GM10266 (cell line): ENCODE results near the gene RNASE9.

ENCODE experiments used
- DNase-seq: peaks from one replicate; pipeline ENCODE4 v3.0.0; 2012; ENCODE audit errors: extremely low spot score
- TF ChIP-seq, protein P1 (sequence below): IDR thresholded peaks from 2 replicates; pipeline ENCODE4 v1.5.1; 2012; ENCODE audit warnings: mild to moderate bottlenecking, low read depth; ENCODE audit not compliant: control insufficient read depth, insufficient read depth; ENCODE audit errors: missing control alignments

The RNASE9 gene

DNA sequence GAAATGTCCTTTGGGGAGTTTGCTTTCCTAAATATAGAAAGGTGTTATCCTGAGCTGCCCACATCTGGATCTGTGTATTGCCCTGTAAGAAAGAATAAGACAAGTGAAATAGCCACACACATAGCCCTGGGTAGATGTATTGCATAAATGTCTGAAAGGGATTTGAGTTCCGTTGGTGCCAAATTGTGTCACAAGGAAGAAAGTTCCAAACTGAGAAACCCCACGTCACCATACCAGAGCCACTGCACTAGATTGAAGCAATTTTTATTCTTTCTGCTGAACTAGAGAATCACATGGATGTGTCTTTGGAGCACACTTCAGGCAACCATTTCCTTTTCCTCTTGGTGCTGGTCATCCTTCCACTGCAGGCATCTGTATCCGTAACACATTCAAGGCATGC is 5.0 kb downstream of the RNASE9 start:
- TF ChIP-seq, protein P1, sequence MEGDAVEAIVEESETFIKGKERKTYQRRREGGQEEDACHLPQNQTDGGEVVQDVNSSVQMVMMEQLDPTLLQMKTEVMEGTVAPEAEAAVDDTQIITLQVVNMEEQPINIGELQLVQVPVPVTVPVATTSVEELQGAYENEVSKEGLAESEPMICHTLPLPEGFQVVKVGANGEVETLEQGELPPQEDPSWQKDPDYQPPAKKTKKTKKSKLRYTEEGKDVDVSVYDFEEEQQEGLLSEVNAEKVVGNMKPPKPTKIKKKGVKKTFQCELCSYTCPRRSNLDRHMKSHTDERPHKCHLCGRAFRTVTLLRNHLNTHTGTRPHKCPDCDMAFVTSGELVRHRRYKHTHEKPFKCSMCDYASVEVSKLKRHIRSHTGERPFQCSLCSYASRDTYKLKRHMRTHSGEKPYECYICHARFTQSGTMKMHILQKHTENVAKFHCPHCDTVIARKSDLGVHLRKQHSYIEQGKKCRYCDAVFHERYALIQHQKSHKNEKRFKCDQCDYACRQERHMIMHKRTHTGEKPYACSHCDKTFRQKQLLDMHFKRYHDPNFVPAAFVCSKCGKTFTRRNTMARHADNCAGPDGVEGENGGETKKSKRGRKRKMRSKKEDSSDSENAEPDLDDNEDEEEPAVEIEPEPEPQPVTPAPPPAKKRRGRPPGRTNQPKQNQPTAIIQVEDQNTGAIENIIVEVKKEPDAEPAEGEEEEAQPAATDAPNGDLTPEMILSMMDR = no peak
- no peak for DNase-seq

DNA sequence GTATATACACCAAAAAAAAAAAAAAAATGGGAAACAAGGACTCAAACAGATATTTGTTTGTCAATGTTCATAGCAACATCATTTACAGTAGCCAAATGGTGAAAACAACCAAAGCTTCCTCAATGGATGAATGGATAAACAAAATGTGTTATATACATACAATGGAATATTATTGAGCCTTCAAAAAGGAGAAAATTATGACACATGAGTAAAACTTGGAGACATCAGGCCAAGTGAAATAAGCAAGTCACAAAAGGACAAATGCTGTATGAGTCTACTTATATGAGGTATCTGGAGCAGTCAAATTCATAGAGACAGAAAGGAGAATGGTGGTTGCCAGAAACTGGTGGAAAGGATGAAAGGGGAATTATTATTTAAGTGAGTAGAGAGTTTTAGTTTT is 7.8 kb downstream of the RNASE9 start:
- no peak for DNase-seq
- TF ChIP-seq, protein P1 = no peak

DNA sequence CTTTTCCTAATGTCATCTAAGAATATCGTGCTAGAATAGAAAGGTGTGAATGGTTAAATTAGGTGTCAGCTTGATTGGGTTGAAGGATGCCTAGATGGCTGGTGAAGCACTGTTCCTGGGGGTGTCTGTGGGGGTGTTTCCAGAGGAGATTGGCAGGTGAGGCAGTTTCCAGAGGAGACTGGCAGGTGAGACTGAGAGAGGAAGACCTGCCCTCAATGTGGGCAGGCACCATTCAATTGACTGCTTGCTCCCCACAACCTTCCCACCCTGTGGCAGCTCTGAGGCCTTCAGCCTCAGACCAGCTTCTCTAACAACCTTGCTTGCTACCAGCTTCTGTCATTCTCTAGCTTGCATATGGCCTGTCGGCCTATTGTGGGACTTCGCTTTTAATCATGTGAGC is 9.2 kb downstream of the RNASE9 start:
- TF ChIP-seq, protein P1 = no peak

DNA sequence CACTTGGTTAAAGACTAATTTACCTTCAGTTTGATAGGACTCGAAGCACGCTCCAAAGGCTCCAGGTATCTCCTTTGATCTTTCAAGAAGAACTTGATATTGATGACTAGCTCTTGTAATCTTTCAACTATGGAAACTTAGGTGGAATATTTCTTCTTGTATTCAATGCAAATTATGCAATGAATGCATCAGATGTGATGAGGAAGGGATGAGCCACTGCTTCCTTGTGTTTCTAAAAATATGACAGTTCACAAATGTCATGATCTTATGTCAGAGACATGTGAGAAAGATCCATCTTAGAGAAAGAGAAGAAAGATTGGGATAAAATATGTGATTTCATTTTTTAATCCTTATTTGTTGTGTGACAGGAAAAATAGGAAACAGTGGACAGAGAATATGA is 9.9 kb downstream of the RNASE9 start:
- DNase-seq = no peak
- TF ChIP-seq, protein P1 = no peak

More for the DNA sequence above, 9.2 kb downstream of the RNASE9 start:
- DNase-seq = no peak

DNA sequence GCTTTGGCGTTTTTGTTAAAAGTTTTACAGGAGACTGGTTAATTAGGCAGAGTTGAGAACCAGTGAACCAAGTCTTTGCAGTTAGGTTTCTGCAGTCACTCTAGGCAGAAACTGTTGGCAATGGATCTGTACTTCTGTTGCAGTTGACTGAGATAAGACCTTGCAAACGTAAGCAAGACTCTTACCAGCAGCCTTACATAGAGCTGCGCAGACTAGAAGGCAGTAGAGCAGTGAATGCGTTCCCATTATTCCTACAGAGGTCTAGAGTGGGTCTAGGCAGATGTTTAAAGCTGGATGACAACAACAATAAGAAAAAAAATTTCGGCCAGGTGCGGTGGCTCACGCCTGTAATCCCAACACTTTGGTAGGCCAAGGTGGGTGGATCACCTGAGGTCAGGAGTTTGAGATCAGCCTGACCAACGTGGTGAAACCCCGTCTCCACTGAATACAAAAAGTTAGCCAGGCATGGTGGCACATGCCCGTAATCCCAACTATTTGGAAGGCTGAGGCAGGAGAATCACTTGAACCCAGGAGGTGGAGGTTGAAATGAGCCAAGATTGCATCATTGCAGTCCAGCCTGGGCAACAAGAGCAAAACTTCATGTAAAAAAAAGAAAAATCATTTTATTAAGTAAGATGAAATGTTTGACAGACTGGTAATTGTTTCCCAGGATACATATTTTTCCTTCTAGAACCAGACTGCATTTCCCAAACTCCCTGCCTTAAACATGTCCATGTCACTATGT is 12.3 kb downstream of the RNASE9 start:
- TF ChIP-seq, protein P1 = no peak

DNA sequence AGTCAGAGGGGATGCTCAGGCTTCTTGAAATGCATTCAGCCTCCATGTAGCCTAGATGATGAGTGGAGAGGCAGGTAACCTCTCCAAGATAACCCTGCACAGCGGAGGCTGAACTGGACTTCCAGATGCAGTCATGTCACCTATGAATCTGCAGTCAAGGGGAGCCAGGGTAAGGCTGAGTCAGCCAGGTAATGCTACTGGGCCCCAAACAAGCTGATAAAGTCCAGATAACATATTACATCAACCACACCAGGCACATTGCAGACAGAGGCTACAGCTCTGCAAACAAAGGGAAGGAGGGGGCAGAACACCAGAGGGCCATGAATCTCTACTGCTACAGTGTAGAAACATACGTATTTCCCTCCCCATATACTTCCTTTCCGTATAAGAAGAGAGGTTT is 14.0 kb downstream of the RNASE9 start:
- TF ChIP-seq, protein P1 = no peak
- DNase-seq = no peak

More for the DNA sequence above, 12.3 kb downstream of the RNASE9 start:
- no peak for DNase-seq

DNA sequence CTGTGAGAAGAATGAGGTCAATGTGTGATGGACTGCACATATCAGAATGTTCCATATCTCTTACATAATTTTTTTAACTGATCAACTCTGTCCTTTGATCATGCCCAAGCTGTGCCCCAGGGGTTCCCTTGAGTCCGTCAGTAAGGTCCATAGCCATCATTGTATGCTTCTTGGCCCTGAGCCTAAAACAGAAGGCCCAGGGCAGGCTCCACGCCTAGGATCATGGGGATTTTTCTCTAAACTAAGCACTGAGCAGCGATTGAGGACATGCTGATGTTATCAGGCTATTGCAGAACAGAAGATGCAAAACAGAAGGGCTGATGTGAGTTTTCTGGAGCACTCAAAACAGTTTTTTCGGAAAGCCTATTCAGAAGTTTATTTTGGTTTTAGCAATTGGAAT is 20.9 kb downstream of the RNASE9 start:
- TF ChIP-seq, protein P1 = no peak

More for the DNA sequence above, 20.9 kb downstream of the RNASE9 start:
- no peak for DNase-seq
